Anterior cingulate cortex (tissue), 58 donors: ENCODE measurements around the gene EYA4.

Experiments
- DNase-seq, 58 donors: peaks; one replicate each; lab custom pipeline; 2025; lab: John Stamatoyannopoulos, UW

The EYA4 gene

DNA sequence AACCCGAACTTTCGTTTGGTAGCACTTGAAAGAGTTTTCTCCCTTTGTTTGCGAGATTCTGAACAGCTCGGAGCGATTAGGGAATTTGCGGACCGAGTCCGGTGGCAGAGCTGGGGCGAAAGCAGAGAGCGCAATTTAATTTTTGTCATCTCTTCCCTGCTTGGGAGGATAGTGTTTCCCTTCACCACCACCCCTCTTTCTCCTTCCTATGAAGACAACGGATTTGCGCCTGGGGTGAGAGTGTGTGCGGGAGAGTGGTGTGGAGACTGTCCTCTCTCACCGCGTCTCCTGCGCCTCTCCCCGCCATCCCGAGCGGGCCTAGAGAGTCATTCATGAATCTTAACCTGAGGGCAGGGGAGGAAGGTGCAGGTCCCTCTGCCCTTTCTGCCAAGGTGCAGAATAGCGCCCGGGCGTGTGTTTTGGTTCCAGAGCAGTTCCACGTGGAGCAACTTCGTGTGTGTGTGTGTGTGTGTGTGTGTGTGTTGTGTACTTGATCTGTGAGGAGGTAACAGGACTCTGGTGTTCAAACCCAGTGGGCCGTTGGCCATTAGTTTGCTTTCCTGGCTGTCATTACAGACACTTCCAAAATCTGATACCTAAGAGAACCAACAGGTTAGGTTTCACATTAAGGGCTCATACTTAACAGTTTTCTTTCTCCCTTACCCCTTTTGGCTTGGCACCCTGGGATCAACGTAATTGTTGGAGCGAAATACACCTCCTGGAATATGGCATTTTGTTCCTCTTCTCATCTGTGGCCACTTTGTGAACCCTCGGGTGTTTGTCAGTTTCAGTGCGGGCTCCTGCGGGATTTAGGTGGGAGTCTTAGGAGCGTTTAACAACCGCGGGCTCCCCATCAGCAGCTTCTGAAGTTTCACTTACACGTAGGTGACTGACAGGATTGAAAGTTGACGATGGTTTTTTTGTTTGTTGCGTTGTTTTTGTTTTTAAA, 1.8 kb downstream of the EYA4 start:
- no peak for DNase-seq

DNA sequence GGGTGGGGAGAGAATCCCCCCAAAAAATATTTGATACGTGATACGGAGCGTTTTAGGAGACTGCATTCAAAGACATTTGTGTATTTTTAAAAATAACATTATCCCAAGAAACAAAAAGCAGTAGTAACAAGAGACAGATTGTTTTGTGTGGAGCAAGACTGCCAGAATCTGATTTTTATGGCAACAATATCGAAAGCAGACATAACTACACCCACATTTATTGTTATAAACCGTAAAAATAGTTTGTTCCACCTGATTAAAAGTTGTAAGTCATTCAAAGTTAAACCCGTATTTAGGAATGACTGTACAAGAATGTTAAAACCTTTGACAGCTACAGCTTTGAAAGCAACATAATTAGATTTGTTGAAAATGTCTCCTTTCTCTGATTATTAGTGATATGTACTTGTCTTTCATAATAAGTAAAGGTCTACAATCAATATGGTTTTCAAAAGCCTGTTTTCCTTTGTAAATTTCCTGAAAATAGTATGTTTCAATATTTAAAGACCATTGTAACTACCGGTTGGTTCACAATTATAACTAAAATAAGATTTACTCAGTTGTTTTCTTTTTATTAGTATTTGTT, 2.7 kb downstream of the EYA4 start:
- no peak for DNase-seq

DNA sequence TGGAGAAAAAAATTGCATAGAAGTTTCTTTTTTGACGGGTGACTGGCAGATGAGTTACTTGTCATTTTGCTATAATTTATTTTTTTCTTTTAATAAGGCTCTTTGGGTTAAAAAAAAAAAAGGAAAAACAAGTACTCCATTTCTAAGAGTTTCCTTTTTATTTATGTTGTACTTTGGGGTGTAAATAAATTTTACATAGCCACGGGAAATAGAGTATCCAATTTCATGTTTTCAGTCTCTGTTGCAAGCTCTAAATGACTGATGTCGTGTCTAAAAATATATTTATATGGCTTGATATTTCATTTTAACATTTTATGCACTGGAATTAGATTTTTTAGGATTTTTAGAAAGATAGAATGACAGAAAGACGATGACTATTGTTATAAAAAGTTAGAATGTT, 3.4 kb downstream of the EYA4 start:
- no peak for DNase-seq

- no peak for DNase-seq
Observed at GRCh38 chr6:133245007-133245406, 3.9 kb downstream of the EYA4 start.

DNA sequence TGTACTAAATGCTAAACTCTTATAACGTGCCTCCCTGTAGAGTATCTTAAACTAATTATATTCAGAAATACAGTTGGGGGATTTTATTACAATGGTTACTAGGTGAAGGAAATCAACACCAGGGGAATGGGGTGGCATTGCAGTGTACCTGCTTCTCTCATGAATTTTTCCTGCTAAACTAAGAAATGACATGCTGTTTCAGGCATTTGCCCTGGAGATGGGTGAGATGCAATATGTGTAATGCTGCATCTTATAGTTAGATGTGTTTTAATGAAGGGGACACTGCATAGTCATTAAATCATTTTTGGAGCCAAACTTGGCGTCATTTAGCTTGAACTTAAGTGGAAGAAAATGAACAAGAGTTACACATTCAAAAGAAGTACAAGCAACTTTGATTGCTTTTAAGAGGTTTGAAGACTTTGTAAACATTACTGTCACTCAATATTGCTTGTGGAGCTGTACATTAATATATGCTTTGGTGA, 4.3 kb downstream of the EYA4 start:
- no peak for DNase-seq

DNA sequence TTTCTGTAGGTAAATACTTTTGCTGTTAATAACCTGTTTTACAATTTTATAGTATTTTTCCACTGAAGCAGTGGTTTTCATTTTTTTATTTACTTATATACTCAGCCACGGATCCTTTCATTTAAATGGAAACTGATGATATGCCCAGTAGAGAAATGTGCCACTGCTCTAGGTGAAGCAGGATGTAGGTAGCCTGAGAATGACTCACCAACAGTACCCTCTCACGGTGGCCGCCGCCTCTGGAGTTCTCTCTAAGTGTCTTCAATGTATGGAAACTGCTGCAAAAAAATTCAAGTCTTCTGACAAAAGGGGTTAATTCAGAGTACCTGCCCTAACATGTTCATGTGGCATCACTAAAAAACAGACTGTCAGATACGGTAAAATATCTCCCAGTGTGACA, 6.4 kb downstream of the EYA4 start:
- no peak for DNase-seq

DNA sequence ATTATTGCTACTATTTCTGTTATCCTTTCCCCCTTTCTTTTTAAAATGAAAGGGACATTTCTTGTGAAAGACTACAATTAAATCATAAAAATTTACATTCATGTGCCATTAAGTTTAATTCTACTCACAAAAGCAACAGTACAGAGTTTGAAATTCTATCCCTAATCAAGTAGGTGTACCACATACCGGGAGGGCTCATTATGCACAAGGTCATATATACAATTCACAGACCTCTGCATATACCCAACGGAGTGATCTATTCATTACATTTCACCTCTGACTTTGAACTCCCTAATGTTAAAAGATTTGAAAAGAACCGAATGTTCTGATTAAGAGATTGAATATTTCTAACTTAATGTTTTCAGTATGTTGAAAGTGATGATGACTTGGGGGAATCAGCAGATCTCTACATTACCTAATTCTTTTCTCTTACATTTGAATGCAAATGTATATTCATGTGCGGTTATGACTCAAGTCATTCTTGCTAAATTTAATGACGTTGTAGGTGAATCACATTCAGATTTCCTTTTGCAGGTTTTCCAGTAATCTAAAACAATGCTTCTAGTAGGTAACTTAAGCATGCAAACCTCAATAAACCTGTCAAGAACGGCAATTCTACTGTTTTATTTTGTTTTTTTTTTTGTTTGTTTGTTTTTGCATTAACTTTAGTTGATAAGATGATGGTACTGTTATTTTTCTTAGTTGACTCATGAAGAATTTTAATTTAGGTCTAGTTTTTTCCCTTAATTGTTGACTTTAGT, 7.3 kb downstream of the EYA4 start:
- no peak for DNase-seq

DNA sequence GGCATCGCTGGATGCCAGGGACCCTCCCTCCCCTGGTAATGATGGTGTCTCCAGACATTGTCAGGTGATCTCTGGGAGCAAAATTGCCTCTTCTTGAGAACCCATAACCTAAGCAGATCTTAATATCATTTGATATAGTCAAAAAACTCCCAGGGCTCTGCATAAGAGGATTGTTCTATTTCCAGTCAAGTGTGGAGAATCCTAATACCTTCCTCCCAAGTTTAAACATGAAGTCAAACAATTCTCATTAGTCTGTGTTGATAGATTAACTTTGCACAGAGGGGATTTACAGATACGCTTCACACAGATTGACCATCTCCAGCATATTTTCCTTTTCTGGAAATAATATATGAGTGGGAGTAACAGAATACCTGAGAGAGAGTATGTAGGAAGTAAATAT, 10.5 kb downstream of the EYA4 start:
- no peak for DNase-seq

GRCh38 chr6:133254552-133255228, 13.5 kb downstream of the EYA4 start:
- DNase-seq: no peak

- no peak for DNase-seq
Observed at GRCh38 chr6:133257545-133258105, 16.5 kb downstream of the EYA4 start.

GRCh38 chr6:133259561-133259960, 18.4 kb downstream of the EYA4 start:
- no peak for DNase-seq

- DNase-seq: no peak
Observed at GRCh38 chr6:133262804-133263203, 21.6 kb downstream of the EYA4 start.

GRCh38 chr6:133265066-133265465, 23.9 kb downstream of the EYA4 start:
- DNase-seq: no peak

DNA sequence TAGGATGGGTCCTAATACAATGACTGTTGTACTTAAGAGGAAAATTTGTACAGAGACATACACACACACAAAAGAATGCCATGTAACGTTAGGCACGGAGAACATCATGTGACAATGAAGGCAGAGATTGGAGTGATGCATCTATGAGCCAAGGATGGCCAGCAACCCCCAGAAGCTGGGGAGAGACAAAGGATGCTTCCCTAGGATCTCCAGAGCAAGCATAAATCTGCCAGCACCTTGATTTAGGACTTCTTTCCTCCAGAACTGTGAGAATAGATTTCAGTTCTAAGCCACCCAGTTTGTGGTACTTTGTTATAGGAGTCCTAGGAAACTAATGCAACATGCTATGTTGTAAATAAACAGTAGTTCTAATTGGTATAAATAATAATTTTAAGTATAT, 25.0 kb downstream of the EYA4 start:
- DNase-seq: no peak

DNA sequence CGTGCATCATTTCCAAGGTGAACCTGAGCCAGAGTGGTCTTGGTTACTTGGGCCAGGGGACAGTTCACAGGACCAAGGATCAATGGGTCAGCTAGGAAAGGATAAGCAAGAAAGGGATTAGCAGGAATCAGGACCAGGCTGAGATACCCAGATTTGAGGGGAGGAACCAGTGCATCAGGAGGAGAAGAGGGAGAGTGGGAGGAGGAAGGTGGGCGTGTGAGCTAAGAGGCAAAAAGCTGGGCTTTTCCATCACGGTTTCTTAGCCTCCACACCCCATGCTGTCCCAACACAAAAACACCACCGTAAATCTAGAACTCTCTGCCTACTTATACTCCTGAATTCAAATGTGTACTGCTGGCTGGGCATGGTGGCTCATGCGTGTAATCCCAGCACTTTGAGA, 27.5 kb downstream of the EYA4 start:
- DNase-seq: no peak

GRCh38 chr6:133274813-133275212, 33.7 kb downstream of the EYA4 start:
- DNase-seq: no peak

GRCh38 chr6:133275213-133275612, 34.1 kb downstream of the EYA4 start:
- no peak for DNase-seq

- DNase-seq: no peak
Observed at GRCh38 chr6:133277228-133277899, 36.2 kb downstream of the EYA4 start.

GRCh38 chr6:133277900-133278545, 36.9 kb downstream of the EYA4 start:
- no peak for DNase-seq
